ENCODE data around the gene THSD4.

THSD4 gene

GRCh38 chr15:71811036-71811736, 695.9 kb downstream of the THSD4 start:
- no peak for DNase-seq (ENCODE audit: low read depth)

- DNase-seq (ENCODE audit: low read depth), result no peak
Measured at GRCh38 chr15:71811752-71812735, 696.8 kb downstream of the THSD4 start.

DNA sequence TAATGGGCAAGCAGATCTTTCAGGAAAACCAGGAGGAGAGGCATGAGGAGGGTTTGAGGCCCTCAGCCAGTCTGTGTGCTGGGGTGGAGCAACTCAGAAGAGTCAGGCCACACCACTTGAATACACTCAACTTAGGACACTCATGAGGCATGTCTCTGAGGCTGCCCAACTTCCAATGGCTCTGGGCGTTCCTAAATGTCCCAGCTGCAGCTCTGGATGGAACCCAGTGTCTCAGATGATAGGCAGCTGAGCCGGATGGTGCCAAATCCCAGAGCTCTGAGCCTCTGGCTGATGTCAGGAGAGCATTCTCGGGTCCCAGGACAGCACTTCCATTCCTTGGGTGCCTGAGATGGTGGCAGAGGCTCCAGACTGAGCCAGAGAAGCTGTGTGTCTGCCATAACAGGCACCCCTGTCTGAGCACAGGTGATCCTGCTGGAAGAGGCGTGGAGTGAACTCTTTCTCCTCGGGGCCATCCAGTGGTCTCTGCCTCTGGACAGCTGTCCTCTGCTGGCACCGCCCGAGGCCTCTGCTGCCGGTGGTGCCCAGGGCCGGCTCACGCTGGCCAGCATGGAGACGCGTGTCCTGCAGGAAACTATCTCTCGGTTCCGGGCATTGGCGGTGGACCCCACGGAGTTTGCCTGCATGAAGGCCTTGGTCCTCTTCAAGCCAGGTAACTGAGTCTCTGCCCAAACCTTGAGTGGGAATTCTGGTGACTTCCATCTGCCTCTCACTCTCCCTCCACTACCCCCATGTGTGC, 697.9 kb downstream of the THSD4 start:
- DNase-seq (ENCODE audit: low read depth), result no peak

GRCh38 chr15:71813723-71814470, 698.6 kb downstream of the THSD4 start:
- no peak for DNase-seq (ENCODE audit: low read depth)

DNA sequence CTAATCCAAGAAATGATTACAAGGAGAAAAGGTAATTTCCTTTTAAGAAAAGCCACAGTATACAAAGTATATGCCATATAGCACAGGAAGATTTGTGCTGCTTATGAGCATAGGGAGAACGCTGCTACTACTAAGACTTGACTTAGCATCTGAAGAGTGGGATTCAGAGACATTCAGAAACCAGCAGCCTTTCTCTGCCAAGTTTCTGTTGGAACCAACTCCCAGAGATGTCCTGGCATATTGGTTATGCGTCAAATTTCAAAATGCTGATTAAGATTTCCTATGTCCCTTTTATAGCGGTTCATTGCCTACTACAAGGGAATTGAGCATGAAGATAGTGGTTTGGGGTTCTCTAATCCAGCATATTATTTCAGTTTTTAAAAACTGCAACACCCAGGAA, 700.0 kb downstream of the THSD4 start:
- no peak for DNase-seq (ENCODE audit: low read depth)

DNA sequence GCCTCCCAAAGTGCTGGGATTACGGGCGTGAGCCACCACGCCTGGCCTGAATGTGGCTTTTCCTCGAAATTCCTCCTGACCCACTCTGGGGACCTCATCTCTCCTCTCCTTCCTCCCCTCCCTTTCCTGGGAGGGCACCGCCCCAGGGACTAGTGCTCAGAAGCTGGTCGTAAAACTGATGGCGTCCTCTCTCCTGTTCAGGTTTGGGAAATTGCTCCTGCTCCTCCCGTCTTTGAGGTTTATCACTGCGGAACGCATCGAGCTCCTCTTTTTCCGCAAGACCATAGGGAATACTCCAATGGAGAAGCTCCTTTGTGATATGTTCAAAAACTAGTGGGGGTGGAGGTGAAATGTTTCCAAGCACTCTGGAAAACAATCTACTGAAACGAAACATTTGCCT, 702.1 kb downstream of the THSD4 start:
- DNase-seq (ENCODE audit: low read depth), result no peak

DNA sequence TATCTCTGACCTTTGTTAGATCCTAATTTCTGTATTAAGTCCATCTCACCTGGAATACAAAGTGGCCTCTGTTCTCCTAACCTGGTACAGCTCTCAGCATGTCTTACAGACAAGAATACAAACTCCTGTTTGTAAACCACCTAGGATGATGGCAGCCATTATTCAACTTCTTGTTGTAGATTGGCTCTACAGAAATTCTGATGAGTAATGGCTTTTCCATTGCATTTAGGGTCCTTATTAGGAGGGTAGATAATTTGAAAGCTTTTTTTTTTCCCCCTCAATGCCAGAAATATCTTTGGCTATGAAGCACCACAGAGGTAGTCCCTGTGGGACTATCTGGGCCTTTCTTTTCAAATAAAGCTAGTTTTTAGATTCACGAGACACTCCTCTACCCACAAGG, 704.9 kb downstream of the THSD4 start:
- DNase-seq (ENCODE audit: low read depth), result no peak

DNA sequence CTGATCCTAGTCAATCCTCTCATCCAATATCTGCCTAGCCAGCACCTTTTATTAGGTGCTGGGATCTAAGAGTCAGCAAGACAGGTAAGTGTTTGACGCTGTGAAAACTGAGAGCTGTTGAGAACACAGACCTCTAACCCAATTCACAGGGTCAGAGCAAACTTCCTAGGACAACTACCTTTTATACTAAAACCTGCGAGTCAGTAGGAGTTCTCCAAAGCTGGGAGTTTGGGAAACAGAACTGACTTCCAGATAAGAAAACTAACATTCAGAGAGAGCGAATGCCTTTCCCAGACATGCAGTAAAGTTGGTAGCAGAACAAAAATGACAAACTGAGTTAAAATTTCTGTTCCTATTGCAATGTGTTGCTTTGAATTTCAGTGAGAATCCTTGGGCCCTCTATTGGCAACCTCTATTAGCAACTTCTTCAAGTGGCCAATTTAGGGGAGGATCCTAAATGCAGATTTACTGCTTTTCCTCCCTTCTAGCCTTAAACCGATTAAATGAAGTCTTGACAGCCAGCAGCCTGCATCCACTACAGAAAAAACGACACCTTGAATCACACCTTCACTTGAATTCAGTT, 706.4 kb downstream of the THSD4 start:
- DNase-seq (ENCODE audit: low read depth), result no peak

GRCh38 chr15:71822890-71823630, 707.8 kb downstream of the THSD4 start:
- no peak for DNase-seq (ENCODE audit: low read depth)

DNA sequence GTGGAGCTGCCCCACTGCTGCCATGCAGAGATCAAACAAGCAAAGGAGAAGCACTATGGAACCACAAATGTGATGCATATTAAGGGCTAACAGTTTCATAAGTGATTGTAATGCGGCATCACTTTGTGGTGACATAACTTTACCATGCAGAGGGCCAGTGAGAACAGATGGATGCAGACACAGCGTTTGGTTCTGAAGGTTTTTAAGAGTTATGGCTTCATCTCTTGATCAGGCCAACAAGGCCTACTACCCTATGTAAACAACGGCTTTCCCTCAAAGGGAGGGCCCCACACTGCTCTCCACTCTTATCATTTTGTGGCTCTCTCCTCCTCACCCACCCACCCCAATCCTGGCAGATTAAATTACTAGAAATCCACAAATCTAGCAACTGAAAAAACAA, 708.5 kb downstream of the THSD4 start:
- no peak for DNase-seq (ENCODE audit: low read depth)

DNA sequence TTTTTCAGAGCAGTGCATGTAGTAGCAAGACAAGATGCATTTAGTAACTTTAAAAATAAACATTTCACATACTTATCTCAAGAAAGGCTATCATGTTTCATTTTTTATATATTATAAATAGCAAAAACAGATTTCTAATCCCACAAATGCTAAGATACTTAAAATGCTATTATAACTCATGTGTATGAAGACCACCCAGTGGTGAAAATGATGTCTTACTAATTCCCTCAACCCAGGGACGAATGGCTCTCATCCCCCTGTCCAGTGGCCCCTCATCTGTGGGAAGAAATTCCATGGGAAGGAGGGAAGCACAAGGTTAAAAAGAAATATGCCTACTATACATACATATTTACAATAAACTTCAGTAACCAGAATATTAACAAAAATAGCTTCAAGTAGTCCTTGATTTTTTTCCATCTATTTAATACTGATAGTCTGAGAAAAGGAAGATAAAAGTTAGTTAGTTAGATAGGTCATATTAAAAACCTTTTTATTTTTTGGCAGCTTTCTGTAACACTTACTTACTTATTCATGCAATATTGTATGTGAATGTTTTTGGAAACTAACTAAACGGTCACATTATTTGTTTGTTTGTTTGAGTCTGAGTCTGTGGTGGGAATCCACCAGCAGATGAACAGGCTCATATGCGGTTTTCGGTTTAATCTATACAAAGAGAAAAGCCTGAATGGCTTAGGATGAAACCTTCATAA, 709.9 kb downstream of the THSD4 start:
- no peak for DNase-seq (ENCODE audit: low read depth)

GRCh38 chr15:71826196-71826595, 710.9 kb downstream of the THSD4 start:
- DNase-seq (ENCODE audit: low read depth), result no peak

- no peak for DNase-seq (ENCODE audit: low read depth)
Measured at GRCh38 chr15:71830981-71831380, 715.7 kb downstream of the THSD4 start.
